HCT116 (cell line): ENCODE measurements around the gene POLR1A. TPM values are rescaled to one million over a fixed set of nuclear protein-coding genes. Genes with fewer than 3 reads are reported as not detected.

Experiments used
- ATAC-seq: fragments of 200-7000 bp; cut with Tn5 transposase; 2 replicates; pipeline ENCODE4 v1.9.1; 2020; ENCODE audit warnings: mild to moderate bottlenecking, moderate library complexity
- BruUV-seq: library from RNA; stranded (reverse); fragments of 400-500 nt; replicated peaks from 2 replicates; lab custom pipeline; 2021; lab: Mats Ljungman, UMichigan
- CTCF ChIA-PET: fragments of 300-600 bp; sonication (Branson Sonifier 250); formaldehyde crosslinking; loops from one replicate; lab custom pipeline; 2021; ENCODE audit warnings: antibody characterized with exemption; lab: Charles Lee
- POLR2A ChIA-PET: fragments of 300-600, 350-600 bp; sonication (Branson Sonifier 250); formaldehyde crosslinking; loops from one replicate; lab custom pipeline; 2021; ENCODE audit warnings: antibody characterized with exemption; lab: Charles Lee
- RAD21 ChIA-PET, 2 experiments: fragments of 300-600 bp; sonication (Branson Sonifier 250); formaldehyde crosslinking; loops; one replicate each; lab custom pipeline; 2023; ENCODE audit warnings: low total read pairs in 2 of 2; ENCODE audit not compliant: uncharacterized antibody in 2 of 2, unreplicated experiment in 2 of 2, low non-redundant PET in 1 of 2; lab: Charles Lee
- DNase-seq: peaks from one replicate; pipeline ENCODE4 v3.0.0-alpha.2; 2010; ENCODE audit warnings: low read depth, low spot score
- H2AFZ ChIP-seq: fragments of 200-600 bp; shearing (Covaris generic), sonication (generic); 2 replicates; pipeline ENCODE4 v1.6.1; 2017; ENCODE audit warnings: low read depth, mixed run types, mixed read lengths, antibody characterized with exemption, low read length; ENCODE audit not compliant: poor library complexity, severe bottlenecking
- H3K27ac ChIP-seq: 2 replicates; pipeline ENCODE4 v1.5.1; 2012; ENCODE audit warnings: low read depth, low read length
- H3K27me3 ChIP-seq: fragments of 200-600 bp; sonication (generic); 2 replicates; pipeline ENCODE4 v1.6.1; 2016; ENCODE audit warnings: mixed run types, low read length, mixed read lengths; ENCODE audit not compliant: insufficient read depth
- H3K36me3 ChIP-seq, 2 experiments: fragments of 200-500 bp in 1 of 2; fragments of 200-600 bp in 1 of 2; sonication (Bioruptor generic) in 1 of 2; sonication (generic) in 1 of 2; 2 replicates each; pipeline versions ENCODE4 v1.5.1 to v1.6.1; 2014 to 2016; ENCODE audit warnings: low read length in 2 of 2, inconsistent platforms in 1 of 2, mixed read lengths in 1 of 2, mixed run types in 1 of 2; ENCODE audit not compliant: insufficient read depth in 2 of 2, control insufficient read depth in 1 of 2
- H3K4me1 ChIP-seq, 2 experiments: fragments of 200-600 bp in 1 of 2; sonication (generic) in 1 of 2; 2 replicates each; pipeline versions ENCODE4 v1.5.1 to v1.6.1; 2012 to 2017; ENCODE audit warnings: low read length in 2 of 2, inconsistent platforms in 1 of 2, mild to moderate bottlenecking in 1 of 2, mixed read lengths in 1 of 2, mixed run types in 1 of 2, moderate library complexity in 1 of 2; ENCODE audit not compliant: insufficient read depth in 2 of 2, control insufficient read depth in 1 of 2
- H3K4me2 ChIP-seq: fragments of 200-600 bp; sonication (generic); 2 replicates; pipeline ENCODE4 v1.6.1; 2017; ENCODE audit warnings: mixed run types, low read length, mixed read lengths
- H3K4me3 ChIP-seq, 2 experiments: fragments of 200-600 bp in 1 of 2; sonication (generic) in 1 of 2; replicated peaks in 1 of 2; 2 replicates each; pipeline ENCODE4 v1.5.1; 2011 to 2016; ENCODE audit warnings: low read length in 2 of 2, control low read depth in 1 of 2, low read depth in 1 of 2, mild to moderate bottlenecking in 1 of 2, mixed read lengths in 1 of 2, mixed run types in 1 of 2
- H3K79me2 ChIP-seq: fragments of 200-600 bp; sonication (generic); 2 replicates; pipeline ENCODE4 v1.6.1; 2017; ENCODE audit warnings: mild to moderate bottlenecking, mixed run types, low read length, moderate library complexity, mixed read lengths; ENCODE audit not compliant: insufficient read depth
- H3K9ac ChIP-seq: fragments of 200-600 bp; sonication (generic); 2 replicates; pipeline ENCODE4 v1.6.1; 2016; ENCODE audit warnings: low read length, mixed read lengths
- H3K9me2 ChIP-seq: fragments of 200-600 bp; sonication (generic), shearing (Covaris generic); 2 replicates; pipeline ENCODE4 v1.6.1; 2017; ENCODE audit warnings: mixed run types, mild to moderate bottlenecking, moderate library complexity; ENCODE audit not compliant: insufficient read depth
- H3K9me3 ChIP-seq, 2 experiments: fragments of 200-500 bp in 1 of 2; fragments of 200-600 bp in 1 of 2; sonication (Bioruptor generic) in 1 of 2; sonication (generic) in 1 of 2; 2 replicates each; pipeline ENCODE4 v1.6.1; 2014 to 2017; ENCODE audit warnings: low read length in 2 of 2, mixed read lengths in 2 of 2, inconsistent platforms in 1 of 2, low read depth in 1 of 2, mild to moderate bottlenecking in 1 of 2, mixed run types in 1 of 2, moderate library complexity in 1 of 2; ENCODE audit not compliant: control insufficient read depth in 1 of 2, insufficient read depth in 1 of 2
- H4K20me1 ChIP-seq: fragments of 200-600 bp; sonication (generic), shearing (Covaris generic); 2 replicates; pipeline ENCODE4 v1.6.1; 2017; ENCODE audit warnings: mixed run types, mild to moderate bottlenecking, moderate library complexity; ENCODE audit not compliant: insufficient read depth
- CBX3 ChIP-seq: IDR thresholded peaks from 2 replicates; pipeline ENCODE4 v1.6.1; 2012; ENCODE audit warnings: low read depth
- ELF1 ChIP-seq: IDR thresholded peaks from 2 replicates; pipeline ENCODE4 v1.6.1; 2012; ENCODE audit warnings: low read depth, borderline replicate concordance
- EZH2 ChIP-seq: fragments of 200-600 bp; sonication (generic); IDR thresholded peaks from 2 replicates; pipeline ENCODE4 v1.6.1; 2017; ENCODE audit warnings: antibody characterized with exemption, mixed run types
- TCF7L2 ChIP-seq: IDR thresholded peaks from 2 replicates; pipeline ENCODE4 v1.7.0; 2011; ENCODE audit warnings: borderline replicate concordance, inconsistent platforms; ENCODE audit not compliant: insufficient read depth, insufficient read length; ENCODE audit errors: extremely low read depth
- intact Hi-C: fragments of 100-400 bp; cut with micrococcal nuclease; formaldehyde crosslinking; loops from 2 replicates; pipeline ENCODE4 v1.10.0; 2022
- total RNA-seq: library from RNA; stranded (reverse); gene quantifications from one replicate; pipeline ENCODE4 v1.2.1, GENCODE V29; 2021; ENCODE audit not compliant: unreplicated experiment

POLR1A gene
- total RNA-seq, 1 experiment from 2014 or later, result 46.6 TPM

- Histone ChIP-seq H3K27ac (no peak overlapping the region), H3K4me2 (no peak overlapping the region), H3K4me3 (no peak overlapping the region), H3K9me3 (no peaks in the 10 kb centered on the region), H3K4me1 (no peaks in the 10 kb centered on the region), H3K36me3 (no peaks in the 10 kb centered on the region), H3K9ac (no peak overlapping the region), H3K9me2 (no peaks in the 10 kb centered on the region), H3K27me3 (no peaks in the 10 kb centered on the region), H3K79me2 (no peaks in the 10 kb centered on the region), H4K20me1 (no peaks in the 10 kb centered on the region), H2AFZ (no peak overlapping the region)
- CTCF ChIA-PET, result no interaction called here
- POLR2A ChIA-PET, result no interaction called here
- intact Hi-C loops, result no loop called here
- BruUV-seq, result no TSS peak
- ATAC-seq, result no peak
- no peak for DNase-seq
- TF ChIP-seq ELF1 (no peak), TCF7L2 (no peak)
- RAD21 ChIA-PET, result no interaction called here
Measured at GRCh38 chr2:85987266-85988174, 118.2 kb downstream of the POLR1A start.

- no peak overlapping the region for H2AFZ ChIP-seq
- RAD21 ChIA-PET, result no interaction called here
- no peaks in the 10 kb centered on the region for H3K79me2 ChIP-seq
- intact Hi-C loops, result no loop called here
- POLR2A ChIA-PET, result no interaction called here
- no peaks in the 10 kb centered on the region for H3K4me1 ChIP-seq
- no peaks in the 10 kb centered on the region for H4K20me1 ChIP-seq
- H3K4me2 ChIP-seq, result no peak overlapping the region
- no peaks in the 10 kb centered on the region for H3K9me2 ChIP-seq
- TF ChIP-seq CBX3, result no peak
- TF ChIP-seq EZH2, result no peak
- DNase-seq (no peak), ATAC-seq (no peak)
- CTCF ChIA-PET, result no interaction called here
- no peak overlapping the region for H3K9ac ChIP-seq
- H3K27ac ChIP-seq, result no peak overlapping the region
- H3K27me3 ChIP-seq, result no peaks in the 10 kb centered on the region
- no peaks in the 10 kb centered on the region for H3K36me3 ChIP-seq
- BruUV-seq, result no TSS peak
- H3K9me3 ChIP-seq, result no peaks in the 10 kb centered on the region
- H3K4me3 ChIP-seq, result no peak overlapping the region
Measured at GRCh38 chr2:85986121-85986520, 119.6 kb downstream of the POLR1A start.
